Natural killer cell treated with Interleukin-12 subunit alpha and Interleukin-12 subunit beta and Interleukin-15 and Interleukin-18, amount 100 ng/mL, for 72 hours (primary cell): ENCODE results near the gene PCSK5. TPM values are rescaled to one million over a fixed set of nuclear protein-coding genes. Genes with fewer than 3 reads are reported as not detected.

Experiments
- ATAC-seq, 2 donors: fragments of 150-1000 bp; cut with Tn5 transposase in 1 of 2; sonication (Bioruptor Pico), chemical (Tn5 transposase) in 1 of 2; 2 replicates each; pipeline ENCODE4 v1.10.0; 2021
- DNase-seq: peaks from one replicate; pipeline ENCODE4 v3.0.0; 2022; ENCODE audit warnings: low spot score
- H3K27ac Mint-ChIP-seq, 2 donors: 1 replicate in 1 of 2; 2 replicates in 1 of 2; pipeline ENCODE4 v1.8.0; 2022; ENCODE audit warnings: mixed read lengths in 2 of 2, mild to moderate bottlenecking in 1 of 2, moderate library complexity in 1 of 2
- H3K27me3 Mint-ChIP-seq, 2 donors: 1 replicate in 1 of 2; 2 replicates in 1 of 2; pipeline ENCODE4 v1.8.0; 2022; ENCODE audit warnings: mixed read lengths in 2 of 2
- H3K36me3 Mint-ChIP-seq: one replicate; pipeline ENCODE4 v1.8.0; 2022; ENCODE audit warnings: mixed read lengths
- H3K4me1 Mint-ChIP-seq, 2 donors: 1 replicate in 1 of 2; 2 replicates in 1 of 2; pipeline ENCODE4 v1.8.0; 2022; ENCODE audit warnings: low read depth in 2 of 2, mixed read lengths in 2 of 2, mild to moderate bottlenecking in 1 of 2
- H3K4me3 Mint-ChIP-seq: one replicate; pipeline ENCODE4 v1.8.0; 2022; ENCODE audit warnings: mixed read lengths
- H3K9me3 Mint-ChIP-seq: 2 replicates; pipeline ENCODE4 v1.8.0; 2022; ENCODE audit warnings: mixed read lengths
- total RNA-seq, 2 donors: library from RNA; stranded (reverse); gene quantifications; one replicate each; pipeline ENCODE4 v1.2.3, GENCODE V29; 2022

Gene PCSK5
- total RNA-seq, 2 donors from 2014 or later, result 1.7 to 9.9 TPM

- DNase-seq (no peak), ATAC-seq (no peak)
- Mint-ChIP-seq H3K9me3 (no peaks in the 10 kb centered on the region), H3K27me3 (peaks cover 0 to 4% of the 10 kb centered on the region in 2 donors), H3K4me3 (no peak overlapping the region), H3K36me3 (no peaks in the 10 kb centered on the region), H3K4me1 (peaks cover 0 to 7% of the 10 kb centered on the region in 2 donors), H3K27ac (no peak overlapping the region)
These were observed 74.8 kb downstream of the PCSK5 start for GRCh38 chr9:75965231-75965630.

GRCh38 chr9:75967556-75967955, 77.1 kb downstream of the PCSK5 start:
- Mint-ChIP-seq H3K4me1 (no peaks in the 10 kb centered on the region), H3K9me3 (no peaks in the 10 kb centered on the region), H3K36me3 (no peaks in the 10 kb centered on the region), H3K27me3 (no peaks in the 10 kb centered on the region), H3K27ac (no peak overlapping the region), H3K4me3 (no peak overlapping the region)
- ATAC-seq (no peak), DNase-seq (no peak)

- Mint-ChIP-seq H3K27ac (no peak overlapping the region), H3K4me1 (no peaks in the 10 kb centered on the region), H3K27me3 (no peaks in the 10 kb centered on the region), H3K36me3 (no peaks in the 10 kb centered on the region), H3K4me3 (no peak overlapping the region), H3K9me3 (no peaks in the 10 kb centered on the region)
- no peak for DNase-seq
- no peak for ATAC-seq
These were observed 83.7 kb downstream of the PCSK5 start for GRCh38 chr9:75974016-75974766.

GRCh38 chr9:75975071-75975470, 84.6 kb downstream of the PCSK5 start:
- Mint-ChIP-seq H3K27me3 (no peaks in the 10 kb centered on the region), H3K9me3 (no peaks in the 10 kb centered on the region)
- no peak for ATAC-seq

GRCh38 chr9:75976549-75976948, 86.1 kb downstream of the PCSK5 start:
- H3K4me3 Mint-ChIP-seq, result no peak overlapping the region
- no peaks in the 10 kb centered on the region for H3K9me3 Mint-ChIP-seq
- DNase-seq (no peak), ATAC-seq (no peak)
- H3K27me3 Mint-ChIP-seq, result no peaks in the 10 kb centered on the region
- no peak overlapping the region for H3K27ac Mint-ChIP-seq
- no peaks in the 10 kb centered on the region for H3K36me3 Mint-ChIP-seq
- no peaks in the 10 kb centered on the region for H3K4me1 Mint-ChIP-seq

More at GRCh38 chr9:75975071-75975470, 84.6 kb downstream of the PCSK5 start:
- no peak for DNase-seq
- no peak overlapping the region for H3K4me3 Mint-ChIP-seq
- no peaks in the 10 kb centered on the region for H3K4me1 Mint-ChIP-seq
- H3K27ac Mint-ChIP-seq, result no peak overlapping the region
- no peaks in the 10 kb centered on the region for H3K36me3 Mint-ChIP-seq

GRCh38 chr9:75979362-75979761, 88.9 kb downstream of the PCSK5 start:
- H3K36me3 Mint-ChIP-seq, result no peaks in the 10 kb centered on the region
- H3K9me3 Mint-ChIP-seq, result no peaks in the 10 kb centered on the region
- ATAC-seq, result no peak
- no peaks in the 10 kb centered on the region for H3K27me3 Mint-ChIP-seq
- no peak for DNase-seq
- no peak overlapping the region for H3K27ac Mint-ChIP-seq
- H3K4me1 Mint-ChIP-seq, result no peaks in the 10 kb centered on the region
- H3K4me3 Mint-ChIP-seq, result no peak overlapping the region

GRCh38 chr9:75983319-75984045, 93.0 kb downstream of the PCSK5 start:
- Mint-ChIP-seq H3K36me3 (no peaks in the 10 kb centered on the region), H3K4me1 (no peaks in the 10 kb centered on the region), H3K9me3 (no peaks in the 10 kb centered on the region), H3K4me3 (no peak overlapping the region), H3K27me3 (no peaks in the 10 kb centered on the region), H3K27ac (no peak overlapping the region)
- DNase-seq (no peak), ATAC-seq (no peak)

GRCh38 chr9:75985515-75985914, 95.0 kb downstream of the PCSK5 start:
- Mint-ChIP-seq H3K27ac (no peak overlapping the region), H3K4me3 (no peak overlapping the region), H3K36me3 (no peaks in the 10 kb centered on the region), H3K9me3 (no peaks in the 10 kb centered on the region), H3K27me3 (no peaks in the 10 kb centered on the region), H3K4me1 (no peaks in the 10 kb centered on the region)
- DNase-seq (no peak), ATAC-seq (no peak)

- Mint-ChIP-seq H3K9me3 (no peaks in the 10 kb centered on the region), H3K4me1 (no peaks in the 10 kb centered on the region), H3K27me3 (no peaks in the 10 kb centered on the region), H3K27ac (no peak overlapping the region), H3K36me3 (no peaks in the 10 kb centered on the region), H3K4me3 (no peak overlapping the region)
- ATAC-seq (no peak), DNase-seq (no peak)
These were observed 98.2 kb downstream of the PCSK5 start for GRCh38 chr9:75988663-75989062.

GRCh38 chr9:75990156-75990555, 99.7 kb downstream of the PCSK5 start:
- Mint-ChIP-seq H3K27ac (no peak overlapping the region), H3K27me3 (peaks cover 0 to 5% of the 10 kb centered on the region in 2 donors), H3K4me3 (no peak overlapping the region), H3K4me1 (peaks cover 0 to 8% of the 10 kb centered on the region in 2 donors), H3K9me3 (peaks cover 3% of the 10 kb centered on the region), H3K36me3 (peaks cover 4% of the 10 kb centered on the region)
- ATAC-seq (no peak), DNase-seq (no peak)

- peaks cover 3% of the 10 kb centered on the region for H3K9me3 Mint-ChIP-seq
- H3K27me3 Mint-ChIP-seq, result peaks cover 0 to 5% of the 10 kb centered on the region in 2 donors
- ATAC-seq, result no peak
- H3K27ac Mint-ChIP-seq, result no peak overlapping the region
- H3K36me3 Mint-ChIP-seq, result peaks cover 4% of the 10 kb centered on the region
- peaks cover 0 to 8% of the 10 kb centered on the region in 2 donors for H3K4me1 Mint-ChIP-seq
- DNase-seq, result no peak
- H3K4me3 Mint-ChIP-seq, result no peak overlapping the region
These were observed 100.3 kb downstream of the PCSK5 start for GRCh38 chr9:75990576-75991304.

- H3K36me3 Mint-ChIP-seq, result peaks cover 4% of the 10 kb centered on the region
- H3K27me3 Mint-ChIP-seq, result peaks cover 2 to 5% of the 10 kb centered on the region in 2 donors
- peaks cover 3% of the 10 kb centered on the region for H3K9me3 Mint-ChIP-seq
- no peak for ATAC-seq
- DNase-seq, result no peak
- peaks cover 0 to 11% of the 10 kb centered on the region in 2 donors for H3K4me1 Mint-ChIP-seq
- no peak overlapping the region for H3K4me3 Mint-ChIP-seq
- no peak overlapping the region for H3K27ac Mint-ChIP-seq
These were observed 102.2 kb downstream of the PCSK5 start for GRCh38 chr9:75992482-75993206.

- peaks cover 4% of the 10 kb centered on the region for H3K36me3 Mint-ChIP-seq
- H3K27ac Mint-ChIP-seq, result no peak overlapping the region
- peaks cover 2 to 5% of the 10 kb centered on the region in 2 donors for H3K27me3 Mint-ChIP-seq
- peaks cover 0 to 11% of the 10 kb centered on the region in 2 donors for H3K4me1 Mint-ChIP-seq
- DNase-seq (no peak), ATAC-seq (no peak)
- peaks cover 3% of the 10 kb centered on the region for H3K9me3 Mint-ChIP-seq
- H3K4me3 Mint-ChIP-seq, result no peak overlapping the region
These were observed 103.0 kb downstream of the PCSK5 start for GRCh38 chr9:75993434-75993833.
